A172 (cell line): Measurements from ENCODE around the gene SYT10. TPM values are rescaled to one million over a fixed set of nuclear protein-coding genes. Genes with fewer than 3 reads are reported as not detected.
"Not testable (repeated sequence)": the region's sequence is repeated elsewhere in the genome, so short reads cannot be mapped to it uniquely, and the experiment has no call there.

ENCODE experiments used
- DNase-seq: peaks from one replicate; pipeline ENCODE4 v3.0.0-alpha.2; 2015; ENCODE audit warnings: low spot score
- total RNA-seq: library from RNA; depleted of rRNA; stranded (reverse); fragments of >200 nt; shearing (Covaris generic); gene quantifications from 2 replicates; pipeline ENCODE4 v1.2.3, GENCODE V29; 2014

SYT10 gene
- total RNA-seq, 1 experiment from 2014 or later, result not detected

DNA sequence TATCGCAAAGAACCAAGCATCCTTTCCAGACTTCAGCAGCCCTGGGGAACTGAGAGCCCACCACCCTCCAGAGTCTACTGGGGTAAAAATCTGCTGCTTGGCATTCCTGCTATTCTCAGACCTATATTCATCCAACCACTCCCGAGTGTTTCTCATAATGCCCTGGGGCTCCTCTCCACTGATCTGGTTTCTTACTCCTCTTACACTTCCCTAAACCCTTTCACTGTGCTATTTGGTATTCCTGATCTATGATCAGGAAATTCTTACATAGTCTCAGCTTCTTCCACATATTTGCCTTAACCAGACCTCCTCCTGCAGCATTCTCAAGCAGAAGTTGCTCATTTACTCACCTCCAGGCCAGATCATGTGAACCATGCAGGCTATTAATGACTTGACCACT lies 82.4 kb downstream of the SYT10 start:
- no peak for DNase-seq

- no peak for DNase-seq
These were observed 89.8 kb downstream of the SYT10 start for GRCh38 chr12:33349791-33350190.

- DNase-seq, result not testable (repeated sequence)
These were observed 107.6 kb downstream of the SYT10 start for GRCh38 chr12:33331961-33332398.

- no peak for DNase-seq
These were observed 108.7 kb downstream of the SYT10 start for GRCh38 chr12:33330940-33331339.
